ENCODE measurements around the gene PSMB11.
A peak's percentile ranks its signal among the peaks of the same experiment; 100 is the strongest.

The PSMB11 gene

DNA sequence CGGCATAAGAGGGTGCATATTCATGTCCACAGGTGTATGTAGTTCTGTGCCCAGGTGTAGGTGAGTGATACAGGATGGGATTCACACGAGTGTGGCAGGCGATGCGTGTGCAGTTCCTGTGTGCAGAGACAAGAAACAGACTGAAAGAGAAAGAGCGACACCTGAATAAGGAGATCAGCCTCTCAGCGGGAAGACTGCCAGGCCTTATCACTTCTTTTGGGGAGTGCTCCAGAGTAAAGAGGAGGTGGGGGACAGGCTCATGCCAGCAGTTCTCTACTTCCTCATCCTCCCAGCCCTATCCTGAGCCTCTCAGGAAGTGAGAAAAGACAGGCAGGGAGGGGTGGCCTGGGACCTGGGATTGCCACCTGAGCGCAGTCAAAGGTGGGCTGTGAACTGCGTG, 2.8 kb downstream of the PSMB11 start:
- DNase-seq (ENCODE audit: low spot score) = no peak

DNA sequence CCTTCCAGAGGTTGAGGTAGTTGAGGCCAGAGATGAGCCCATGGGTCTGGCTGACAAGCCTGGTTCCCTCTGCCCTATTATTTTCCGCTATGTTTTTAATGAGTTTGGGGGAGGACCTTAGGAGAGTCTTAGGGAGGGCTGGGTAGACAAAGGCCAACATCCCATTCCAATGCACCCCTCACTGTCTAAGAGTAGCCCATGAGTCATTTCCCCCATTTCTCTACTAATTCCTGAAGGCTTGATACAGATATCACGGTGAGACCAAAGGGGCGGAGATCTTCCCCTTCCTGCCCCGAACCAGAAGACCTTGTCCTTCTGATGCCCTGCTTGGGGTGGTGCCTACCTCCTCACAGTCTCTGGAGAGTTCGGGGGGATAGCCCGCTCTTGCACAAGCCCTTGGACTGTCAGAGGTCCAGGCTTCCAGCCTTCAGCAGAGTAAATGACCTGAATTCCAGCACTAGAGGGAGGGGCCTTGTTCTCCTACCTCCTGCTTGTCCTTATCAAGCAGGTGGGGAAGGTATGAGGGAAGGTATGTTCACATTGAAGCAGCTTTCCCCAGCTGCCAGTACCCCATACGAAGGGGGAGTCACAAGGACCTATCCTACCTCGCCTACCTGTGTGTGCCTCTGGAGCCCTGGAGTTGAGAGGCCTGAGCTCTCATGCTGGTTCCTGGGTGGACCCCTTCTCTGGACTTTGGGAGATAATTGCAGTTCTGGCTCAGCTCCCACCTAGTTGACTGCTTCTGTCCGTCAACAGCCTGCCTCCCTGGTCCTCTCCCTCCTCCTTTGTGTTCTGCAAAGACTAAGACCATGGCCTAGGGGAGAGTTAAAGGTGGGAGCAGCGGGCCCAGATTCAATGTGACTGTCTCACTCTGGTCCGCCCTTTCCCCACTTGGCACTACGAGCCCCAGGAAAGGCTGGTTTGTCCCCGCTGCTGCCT, 3.7 kb downstream of the PSMB11 start:
- DNase-seq (ENCODE audit: low spot score) = no peak

DNA sequence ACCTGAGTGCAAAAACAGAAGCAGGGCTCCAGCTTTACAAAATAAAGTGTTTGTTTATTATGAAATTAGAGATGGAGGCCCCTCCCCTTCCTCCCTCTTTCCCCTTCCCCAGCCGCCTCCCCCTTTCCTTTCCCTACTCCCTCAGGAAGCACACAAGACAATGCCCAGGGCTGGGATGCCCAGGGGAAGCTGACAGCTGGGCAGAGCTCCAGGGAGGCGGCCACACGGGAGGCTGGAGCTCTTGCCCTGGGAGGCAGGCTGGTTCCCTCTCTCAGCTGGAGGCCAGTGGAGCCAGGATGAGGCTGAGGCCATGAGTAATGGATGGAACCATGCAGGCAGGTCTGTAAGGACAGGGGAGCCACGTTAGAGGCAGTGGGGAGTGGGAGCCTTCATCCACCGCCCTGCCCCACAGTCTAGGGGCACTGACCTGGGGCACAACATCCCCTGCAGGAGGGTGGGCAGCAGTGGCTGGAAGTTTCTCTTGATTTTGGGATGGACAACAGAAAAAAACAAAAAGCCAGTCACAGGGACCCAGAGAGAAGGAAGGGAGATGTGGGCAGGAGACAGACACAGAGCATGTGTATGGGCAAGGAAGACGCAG, 5.1 kb downstream of the PSMB11 start:
- no peak for DNase-seq (ENCODE audit: low spot score)

DNA sequence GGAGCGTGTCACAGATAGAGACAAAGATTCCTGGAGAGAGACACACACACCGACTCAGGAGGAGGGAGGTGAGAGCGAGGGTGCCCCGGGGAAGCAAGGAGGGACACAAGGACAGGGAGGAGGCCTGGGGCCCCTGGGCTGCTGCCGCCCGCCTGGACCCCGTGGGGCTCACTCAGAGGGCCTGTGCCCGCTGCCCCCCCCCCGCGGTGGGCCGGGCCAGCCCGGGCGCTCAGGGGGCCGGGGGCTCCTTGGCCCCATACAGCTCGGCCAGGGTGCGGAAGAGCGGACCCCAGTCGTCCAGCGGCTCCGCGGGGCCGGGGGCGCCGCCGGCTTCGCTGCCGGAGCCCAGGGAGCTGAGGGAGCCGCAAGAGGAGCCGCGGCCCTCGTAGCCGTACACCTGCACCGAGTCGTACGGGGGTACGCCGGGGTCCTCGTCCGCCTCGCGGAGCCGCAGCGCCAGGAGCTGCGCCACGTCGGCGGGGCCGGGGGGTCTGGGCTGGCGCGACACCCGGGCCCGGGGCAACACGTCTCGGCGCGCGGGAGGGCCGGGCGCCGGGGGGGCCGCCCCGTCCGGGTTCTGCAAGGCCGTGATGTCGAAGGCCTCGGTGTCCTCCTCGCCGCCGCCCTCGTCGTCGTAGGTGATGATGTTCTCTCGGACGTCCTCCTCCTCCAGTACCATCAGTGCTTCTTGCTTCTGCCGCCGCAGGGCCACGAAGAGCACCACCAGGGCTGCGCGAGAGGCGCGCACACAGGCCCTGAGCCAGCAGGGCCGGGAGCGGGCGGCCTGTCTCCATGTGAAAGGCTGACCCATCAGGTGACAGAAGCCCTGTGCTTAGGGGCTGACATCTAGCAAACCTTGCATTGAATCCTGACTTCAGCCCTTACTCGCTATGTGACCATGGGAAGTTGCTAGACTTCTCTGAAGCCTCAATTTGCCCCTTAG, 6.0 kb downstream of the PSMB11 start:
- DNase-seq (ENCODE audit: low spot score) = no peak

DNA sequence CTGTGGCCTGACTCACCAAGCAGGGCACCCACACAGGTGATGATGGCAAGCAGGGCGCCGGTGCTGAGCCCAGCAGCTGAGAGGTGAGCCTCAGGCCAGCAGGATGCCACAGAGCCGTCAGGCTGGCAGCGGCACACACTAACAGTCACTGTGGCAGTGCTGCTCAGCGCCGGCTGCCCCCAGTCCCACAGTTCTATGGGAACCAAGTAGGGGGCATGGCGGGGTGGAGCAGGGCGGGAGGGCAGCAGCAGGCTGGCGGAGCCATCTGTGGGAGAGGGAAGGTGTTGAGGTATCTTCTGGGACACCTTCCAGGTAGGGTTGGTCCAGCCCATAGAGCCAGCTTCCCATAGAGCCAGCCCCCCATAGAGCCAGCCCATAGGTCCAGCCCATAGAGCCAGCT, 7.0 kb downstream of the PSMB11 start:
- DNase-seq (ENCODE audit: low spot score) = no peak

DNA sequence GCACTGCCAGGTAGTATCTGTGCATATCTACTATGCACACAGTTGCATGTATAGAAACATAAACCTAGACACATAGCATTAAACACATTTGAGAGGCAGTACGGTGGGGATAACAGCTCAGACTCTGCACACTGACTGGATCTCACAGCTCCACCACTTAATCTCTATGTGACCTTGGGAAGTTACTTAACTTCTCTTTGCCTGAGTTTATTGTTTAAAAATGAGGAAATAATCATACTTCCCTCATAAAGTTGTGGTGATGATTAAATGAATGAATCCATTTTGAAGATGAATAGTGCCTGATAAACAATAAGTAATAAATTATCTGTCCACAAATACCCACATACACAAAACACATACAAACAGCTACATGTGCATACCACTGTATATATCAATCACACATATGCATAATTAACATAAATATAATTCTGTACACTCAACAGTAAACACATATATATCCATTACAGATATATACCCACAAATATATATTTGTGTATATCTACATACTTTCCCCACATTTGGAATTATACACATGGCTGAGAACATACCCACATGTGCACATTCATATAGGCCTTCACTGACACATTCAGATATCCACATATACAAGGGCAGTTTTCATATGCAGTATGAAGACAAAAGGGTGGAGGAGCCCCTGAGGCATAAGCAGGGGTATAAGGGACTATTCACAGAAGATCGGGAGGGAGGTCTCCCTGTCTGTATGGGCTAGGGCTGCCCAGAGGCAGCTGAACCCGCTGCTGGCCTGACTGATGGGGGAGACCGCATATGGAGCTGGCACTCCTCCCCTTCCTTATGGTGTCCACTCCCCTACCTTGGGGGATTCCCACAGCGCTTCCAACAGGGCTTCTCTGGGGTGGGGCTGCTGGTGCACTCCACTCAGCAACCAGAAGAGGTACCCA, 9.4 kb downstream of the PSMB11 start:
- no peak for DNase-seq (ENCODE audit: low spot score)

DNA sequence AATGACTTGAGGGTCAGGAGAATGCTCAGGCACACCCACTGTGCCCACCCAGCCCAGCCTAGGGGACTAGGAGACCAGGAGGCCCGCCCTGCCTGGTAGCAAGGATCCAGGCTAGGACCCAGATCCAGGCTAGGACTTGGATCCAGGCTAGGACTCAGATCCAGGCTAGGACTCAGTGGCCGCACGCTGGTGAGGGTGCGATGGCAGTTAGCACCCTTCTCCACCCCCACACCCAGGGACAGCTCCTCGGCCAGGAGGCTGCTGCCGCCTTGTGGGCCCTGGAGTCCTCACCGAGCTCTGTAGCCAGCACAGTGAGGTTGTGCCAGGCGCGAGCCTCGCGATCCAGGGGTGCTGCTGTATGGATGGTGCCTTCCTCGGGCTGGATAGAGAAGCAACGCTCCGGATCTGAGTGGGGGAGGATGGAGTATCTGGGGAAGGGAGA, 10.2 kb downstream of the PSMB11 start:
- DNase-seq (ENCODE audit: low spot score) = no peak

DNA sequence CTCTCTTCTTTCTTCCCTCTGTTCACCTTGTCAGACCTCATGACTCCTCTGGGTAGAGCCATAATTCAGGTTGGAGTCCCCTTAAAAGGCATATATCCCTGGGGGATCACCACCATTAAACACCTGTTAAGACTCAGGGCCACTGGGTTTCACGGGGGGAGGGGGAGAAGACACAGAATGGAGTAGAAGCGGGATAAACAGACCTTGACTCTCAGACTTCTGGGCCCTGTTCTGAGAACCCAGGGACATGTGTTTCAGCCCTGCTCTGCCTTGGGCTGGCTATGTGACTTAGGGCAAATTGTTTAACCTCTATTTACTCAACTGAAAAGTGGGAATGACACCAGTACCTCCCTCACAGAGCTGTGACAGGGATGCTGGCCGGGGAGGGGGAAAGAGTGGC, 10.7 kb downstream of the PSMB11 start:
- DNase-seq (ENCODE audit: low spot score) = no peak

DNA sequence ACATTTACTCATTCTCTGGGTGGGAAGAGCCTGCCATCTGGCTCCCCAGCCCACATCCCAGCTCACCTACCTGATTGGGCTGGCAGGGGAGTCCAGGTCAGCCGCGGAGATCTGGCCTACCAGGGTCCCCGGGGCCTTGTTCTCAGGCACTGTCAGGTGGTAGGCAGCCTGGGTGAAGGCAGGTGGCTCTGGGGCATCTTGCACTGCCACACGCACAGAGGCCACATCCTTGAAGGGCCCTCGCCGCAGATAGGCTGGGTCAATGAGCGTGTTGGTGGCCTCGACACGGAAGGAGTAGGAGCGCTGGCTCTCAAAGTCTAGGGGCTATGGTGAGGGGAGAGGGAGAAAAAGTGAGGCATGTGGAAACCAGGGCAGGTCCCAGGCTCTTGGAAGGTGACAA, 11.4 kb downstream of the PSMB11 start:
- DNase-seq (ENCODE audit: low spot score) = no peak

DNA sequence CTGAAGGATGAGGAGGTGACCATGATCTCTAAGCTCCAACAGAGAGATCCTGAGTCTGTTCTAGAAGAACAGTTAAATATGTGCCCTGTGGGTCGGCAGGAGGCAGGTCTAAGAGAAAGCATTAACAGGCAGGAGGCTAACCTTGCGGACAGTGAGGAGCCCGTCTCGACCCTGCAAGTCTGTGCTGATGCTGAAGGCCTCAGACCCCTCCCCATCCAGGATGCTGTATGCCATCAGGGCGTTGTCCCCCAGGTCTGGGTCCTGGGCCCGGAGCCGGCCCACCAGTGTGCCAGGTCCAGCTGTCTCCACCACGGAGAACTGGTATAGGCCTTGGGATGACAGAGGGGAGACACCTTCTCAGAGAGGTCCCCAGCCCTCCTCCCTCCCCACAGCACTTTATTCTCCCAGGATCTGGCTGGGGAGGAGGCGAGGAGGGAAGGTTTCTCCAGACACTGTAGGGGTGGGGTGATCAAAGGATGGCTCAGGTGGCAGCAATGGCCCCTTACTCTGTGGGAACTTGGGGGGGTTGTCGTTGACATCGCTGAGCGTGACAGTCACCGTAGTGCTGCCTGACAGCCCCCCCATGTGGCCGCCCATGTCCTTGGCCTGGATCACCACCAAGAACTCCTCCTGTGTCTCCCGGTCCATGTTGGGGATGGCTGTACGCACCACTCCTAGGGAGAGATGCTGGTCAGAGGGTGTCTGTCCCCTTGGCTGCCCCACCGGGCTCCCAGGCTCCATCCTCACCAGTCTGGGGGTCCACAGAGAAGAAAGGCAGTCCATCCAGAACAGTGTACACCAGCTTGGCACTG, 12.2 kb downstream of the PSMB11 start:
- DNase-seq (ENCODE audit: low spot score) = no peak

DNA sequence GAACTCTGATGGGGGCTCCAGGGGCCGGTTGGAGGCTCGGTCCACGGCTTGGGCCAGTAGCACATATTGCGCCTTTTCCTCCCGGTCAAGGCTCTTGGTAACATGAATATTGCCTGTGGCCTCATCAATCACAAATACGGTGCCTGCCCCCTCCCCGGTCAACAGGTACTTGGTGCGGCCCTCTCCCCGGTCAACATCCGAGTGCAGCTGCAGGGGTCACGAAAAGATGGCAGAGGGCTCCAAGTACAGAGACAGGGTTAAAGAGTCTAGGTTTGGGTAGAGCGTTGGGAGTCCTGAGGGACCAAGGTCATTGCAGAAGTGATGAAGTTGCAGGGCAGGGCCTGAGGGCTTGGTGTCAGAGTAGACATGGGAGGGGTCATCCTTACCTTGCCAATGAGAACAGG, 13.1 kb downstream of the PSMB11 start:
- DNase-seq (ENCODE audit: low spot score) = no peak

DNA sequence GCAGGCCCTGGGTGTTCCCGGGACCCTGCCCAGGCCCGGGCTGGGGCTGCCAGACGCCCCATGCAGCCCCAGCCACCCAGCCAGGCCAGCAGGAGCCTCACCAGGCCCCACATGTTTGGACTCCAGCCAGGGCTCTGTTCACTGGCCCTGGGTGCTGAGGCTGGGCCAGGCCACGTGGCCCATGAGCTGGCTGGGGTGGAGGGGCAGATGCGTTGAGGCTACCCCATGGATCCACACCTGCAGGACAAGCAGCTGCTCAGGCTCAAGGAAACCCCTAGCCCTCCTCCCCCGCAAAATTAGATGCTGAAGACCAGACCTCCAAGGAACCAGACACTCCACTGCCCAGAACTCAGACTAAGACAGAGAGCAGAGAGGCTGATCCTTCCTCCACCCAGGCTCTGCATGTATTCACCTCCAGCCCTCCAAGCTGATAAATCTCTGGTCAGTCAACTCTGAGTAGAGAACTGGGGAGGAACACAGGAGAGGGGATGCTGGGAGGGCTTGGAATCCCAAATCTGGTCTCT, 13.7 kb downstream of the PSMB11 start:
- no peak for DNase-seq (ENCODE audit: low spot score)

DNA sequence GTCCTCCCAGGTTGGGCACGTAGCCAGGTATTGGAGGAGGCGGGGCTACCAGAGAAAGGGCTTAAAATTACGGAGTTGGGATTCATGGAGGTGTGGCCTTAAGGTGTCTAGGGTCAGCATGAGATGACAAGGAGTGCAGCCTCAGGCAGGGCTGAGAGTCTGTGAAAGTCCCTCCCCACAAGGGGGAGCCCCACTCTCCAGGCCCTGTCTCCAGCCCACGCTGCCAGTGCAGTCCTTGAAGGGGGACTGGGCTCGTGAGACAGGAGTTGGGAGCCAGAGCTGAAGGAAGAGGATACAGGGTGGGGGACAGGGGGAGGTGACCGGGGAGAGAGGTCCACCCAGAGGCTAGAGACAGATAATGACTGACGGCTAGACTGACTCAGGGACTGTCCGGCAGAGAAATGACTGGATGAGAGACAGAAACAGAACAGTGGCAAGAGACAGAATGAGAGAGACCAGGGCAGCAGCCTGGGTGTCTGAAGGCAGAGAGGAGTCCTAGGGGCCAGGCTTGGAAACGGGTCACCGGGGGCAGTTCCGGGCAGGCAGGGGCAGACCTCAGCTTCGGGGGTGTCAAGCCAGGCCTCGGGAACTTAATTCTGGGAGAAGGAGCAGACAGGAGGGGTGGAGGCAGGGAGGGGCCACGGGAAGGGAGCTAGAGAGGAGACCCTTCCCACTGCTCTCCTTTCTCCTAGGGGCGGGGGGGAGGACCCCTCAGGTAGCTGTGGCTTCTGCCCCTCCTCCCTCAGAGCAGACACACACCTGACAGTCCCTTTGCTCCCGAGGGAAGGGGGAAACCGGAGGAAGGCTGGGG, 14.3 kb downstream of the PSMB11 start:
- peak; percentile 76 for DNase-seq (ENCODE audit: low spot score)

DNA sequence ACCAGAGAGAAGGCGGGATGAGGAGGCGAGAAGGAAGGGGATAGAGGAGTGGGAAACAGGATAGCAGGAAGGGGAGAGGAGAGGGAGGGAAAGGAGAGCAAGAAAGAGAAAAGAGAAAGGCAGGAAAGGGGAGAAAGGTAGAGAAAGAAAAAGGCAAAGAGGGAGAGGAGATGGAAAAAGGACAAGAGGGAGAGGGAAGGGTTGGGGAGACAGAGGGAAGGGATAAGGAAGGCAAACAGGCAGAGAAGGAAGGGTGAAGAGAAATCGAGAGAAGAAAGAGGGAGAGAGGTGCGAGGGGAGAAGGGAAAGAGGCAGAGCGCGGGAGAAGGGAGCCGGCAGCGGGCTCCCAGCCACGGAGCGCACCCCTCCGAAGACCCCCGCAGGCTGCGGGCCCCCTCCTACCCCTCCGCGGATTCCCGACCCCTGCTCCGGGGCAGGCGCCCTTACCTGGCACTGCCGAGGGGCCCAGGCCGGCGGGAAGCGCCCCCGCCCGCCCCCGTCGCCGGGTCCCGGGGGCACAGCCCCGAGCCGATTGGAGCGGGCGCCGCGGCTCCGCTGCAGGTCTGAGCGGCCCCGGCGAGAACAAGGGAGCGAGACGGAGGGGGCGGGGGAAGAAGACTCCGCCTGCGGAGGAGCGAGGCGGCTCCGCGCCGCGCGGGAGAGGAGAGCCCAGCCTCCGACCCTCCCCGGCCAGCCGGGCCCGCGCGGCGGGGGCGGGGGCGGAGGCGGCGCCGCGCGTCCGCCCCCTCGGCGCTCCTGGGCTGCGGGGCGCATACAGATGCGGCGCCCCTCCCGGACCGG, 15.1 kb downstream of the PSMB11 start, which contains the start of gene CDH24:
CDH24 (minus strand) TSS at position 565 of the 801 bp plus-strand sequence. CDS start 1,787 bp downstream, outside the sequence.
- peak; percentile 79 for DNase-seq (ENCODE audit: low spot score)

DNA sequence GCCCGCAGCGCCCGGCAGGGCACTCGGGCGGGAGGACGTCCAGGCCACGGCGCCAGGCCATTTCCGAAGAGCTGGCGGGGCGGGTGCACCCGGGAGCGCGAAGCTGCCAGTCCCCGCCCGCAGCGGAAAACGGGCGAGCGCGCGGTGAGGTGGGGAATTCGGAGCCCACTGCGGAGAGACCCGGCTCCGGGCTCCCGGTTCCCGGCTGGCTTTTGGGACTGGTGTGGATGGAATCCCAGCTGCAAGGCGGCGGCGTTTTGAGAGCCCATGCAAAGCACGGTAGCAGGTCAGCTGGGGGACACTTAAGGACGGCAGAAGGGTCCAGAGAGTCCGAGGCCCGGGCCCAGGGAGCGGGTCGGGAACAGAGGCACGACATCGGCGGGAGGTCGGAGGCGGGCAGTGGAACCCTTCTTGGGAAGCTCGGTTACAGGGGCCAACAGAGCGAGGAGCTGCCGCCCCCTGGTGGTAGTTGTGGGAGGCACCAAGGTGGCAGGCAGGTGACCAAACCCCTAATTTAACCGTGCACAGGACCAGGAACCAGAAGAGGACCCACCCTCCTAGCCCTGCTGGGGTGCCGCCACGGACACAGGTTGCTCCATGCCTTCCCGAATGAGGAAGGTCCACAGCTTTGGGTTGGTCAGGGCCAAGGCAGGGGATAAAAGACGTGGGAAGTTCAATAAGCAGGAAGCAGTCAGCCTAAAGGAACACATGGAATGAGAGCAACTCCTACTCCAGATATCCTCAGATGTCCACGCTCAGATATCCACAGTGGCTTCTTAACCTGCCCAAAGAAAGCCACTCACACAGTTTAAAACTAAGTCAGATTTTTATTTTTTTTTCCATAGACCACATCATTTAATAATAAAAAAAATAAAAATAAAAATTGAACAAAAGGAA, 16.0 kb downstream of the PSMB11 start:
- peak; percentile 89 for DNase-seq (ENCODE audit: low spot score)

DNA sequence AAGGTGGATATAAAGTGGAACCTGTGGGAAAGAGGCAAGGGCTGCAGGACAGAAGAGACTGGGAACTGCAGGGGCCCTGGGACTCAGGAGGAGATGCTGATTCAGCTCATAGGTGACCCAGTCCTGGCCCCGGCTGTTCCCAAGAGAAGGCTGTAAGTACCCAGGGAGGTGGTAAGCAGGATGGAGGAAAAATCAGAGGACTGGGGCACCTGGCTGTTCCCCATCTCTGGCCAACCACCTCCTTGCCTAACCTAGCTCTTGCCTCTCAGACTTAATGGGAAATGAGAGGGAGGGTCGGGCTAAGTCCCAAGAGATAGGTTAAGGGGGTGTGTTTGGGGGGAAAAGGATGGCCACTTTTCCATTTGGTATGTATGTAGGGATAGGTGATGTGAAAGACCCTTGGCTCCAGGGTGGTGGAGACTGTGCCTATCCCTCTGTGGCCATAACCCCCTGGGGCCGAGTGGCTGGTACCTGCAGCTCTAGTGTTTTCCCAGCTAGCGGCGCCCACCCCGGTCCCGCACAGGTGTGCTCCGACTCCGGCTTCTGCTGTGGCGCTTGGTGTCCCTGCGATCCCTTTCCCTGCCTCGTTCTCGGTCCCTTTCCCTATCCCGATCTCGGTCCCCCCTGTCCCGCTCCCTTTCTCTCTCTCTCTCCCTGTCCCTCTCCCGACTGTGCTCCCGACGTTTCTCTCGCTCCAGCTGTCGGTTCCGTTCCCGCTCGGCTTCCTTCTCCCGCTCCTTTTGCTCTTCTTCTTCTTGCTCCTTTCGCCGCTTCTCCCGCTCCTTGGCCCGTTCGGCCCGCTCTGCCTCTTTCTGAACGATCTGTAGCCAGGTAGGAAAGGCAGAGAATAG, 16.9 kb downstream of the PSMB11 start:
- no peak for DNase-seq (ENCODE audit: low spot score)

Data from LoVo (cell line).